Measurements from ENCODE around the gene CAPS2. TPM values are rescaled to one million over a fixed set of nuclear protein-coding genes. Genes with fewer than 3 reads are reported as not detected.
"Not testable (repeated sequence)": the region's sequence is repeated elsewhere in the genome, so short reads cannot be mapped to it uniquely, and the experiment has no call there.

CAPS2 gene
- total and polyA plus RNA-seq, 2 experiments from 2014 or later, result 2.9 to 7.4 TPM

DNA sequence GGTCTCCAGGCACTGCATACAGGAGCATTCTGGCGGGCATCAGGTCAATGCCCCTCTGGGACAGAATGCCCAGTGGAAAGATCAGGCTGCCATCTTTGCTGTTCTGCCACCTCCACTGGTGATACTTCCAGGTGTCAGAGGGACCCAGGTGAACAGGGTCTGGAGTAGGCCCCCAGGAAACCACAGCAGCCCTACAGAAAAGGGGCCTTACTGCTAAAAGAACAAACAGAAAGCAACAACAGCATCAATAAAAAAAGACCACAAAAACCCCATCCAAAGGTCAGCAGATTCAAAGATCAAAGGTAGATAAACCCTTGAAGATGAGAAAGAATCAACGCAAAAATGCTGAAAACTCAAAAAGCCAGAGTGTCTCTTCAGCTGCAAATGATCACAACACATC is 20.3 kb upstream of the CAPS2 start:
- no peak overlapping the region for H3K4me3 Mint-ChIP-seq

DNA sequence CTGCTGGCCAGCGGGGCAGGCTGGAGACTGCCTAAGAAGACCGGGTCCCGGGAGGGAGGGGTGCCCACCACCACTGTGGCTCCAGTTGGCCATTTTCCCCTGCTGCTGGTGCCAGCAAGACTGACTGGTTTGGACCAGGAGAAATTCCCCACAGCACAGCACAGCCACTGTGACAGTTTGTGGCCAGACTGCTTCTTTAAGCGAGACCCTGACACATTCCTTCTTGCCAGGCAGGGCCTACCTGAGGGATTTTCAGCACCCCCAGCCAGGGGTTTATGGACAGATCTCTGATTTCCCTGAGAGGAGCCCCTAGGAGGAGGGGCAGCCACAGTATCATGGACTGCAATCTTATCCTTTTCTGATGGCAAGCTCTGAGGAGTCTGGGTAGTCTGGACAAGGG is 19.8 kb upstream of the CAPS2 start:
- TF ChIP-seq ZNF331 (CRISPR knock-in tag; IDR thresholded peaks at IDR 0.05; ENCODE audit: low read depth), result no peak
- no peak for TF ChIP-seq NANOG (IDR thresholded peaks at IDR 0.05; ENCODE audit: borderline replicate concordance)
- TF ChIP-seq EZH2phosphoT487 (IDR thresholded peaks at IDR 0.05; ENCODE audit: unreplicated experiment), result no peak
- TF ChIP-seq, protein P1, sequence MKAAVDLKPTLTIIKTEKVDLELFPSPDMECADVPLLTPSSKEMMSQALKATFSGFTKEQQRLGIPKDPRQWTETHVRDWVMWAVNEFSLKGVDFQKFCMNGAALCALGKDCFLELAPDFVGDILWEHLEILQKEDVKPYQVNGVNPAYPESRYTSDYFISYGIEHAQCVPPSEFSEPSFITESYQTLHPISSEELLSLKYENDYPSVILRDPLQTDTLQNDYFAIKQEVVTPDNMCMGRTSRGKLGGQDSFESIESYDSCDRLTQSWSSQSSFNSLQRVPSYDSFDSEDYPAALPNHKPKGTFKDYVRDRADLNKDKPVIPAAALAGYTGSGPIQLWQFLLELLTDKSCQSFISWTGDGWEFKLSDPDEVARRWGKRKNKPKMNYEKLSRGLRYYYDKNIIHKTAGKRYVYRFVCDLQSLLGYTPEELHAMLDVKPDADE (IDR thresholded peaks at IDR 0.05), result no peak
- TF ChIP-seq EZH2 (IDR thresholded peaks at IDR 0.05; ENCODE audit: low read depth, unreplicated experiment), result no peak

More for the DNA sequence above, 20.3 kb upstream of the CAPS2 start:
- Mint-ChIP-seq H3K27me3 (ENCODE audit: insufficient read depth, low read depth, poor library complexity) (no peaks in the 10 kb centered on the region), H3K36me3 (ENCODE audit: low read depth) (peaks cover 13% of the 10 kb centered on the region), H3K9me3 (peaks cover 16% of the 10 kb centered on the region), H3K27ac (no peak overlapping the region), H3K4me1 (no peaks in the 10 kb centered on the region)
- no peak overlapping the region for H3K27ac ChIP-seq (ENCODE audit: low read depth)
- no peaks in the 10 kb centered on the region for H3K4me1 ChIP-seq (ENCODE audit: insufficient read depth)
- H3K36me3 ChIP-seq (ENCODE audit: insufficient read depth), result no peaks in the 10 kb centered on the region; the same call in 1 of the 2 replicates
- no peaks in the 10 kb centered on the region; the same call in 1 of the 2 replicates for H3K9me2 ChIP-seq (ENCODE audit: insufficient read depth)
- no peak for DNase-seq (ENCODE audit: low spot score)
- no peak overlapping the region for H3K4me3 ChIP-seq
- no peaks in the 10 kb centered on the region for H3K27me3 ChIP-seq (ENCODE audit: insufficient read depth)
- no peak for TF ChIP-seq ZNF114 (CRISPR knock-in tag; IDR thresholded peaks at IDR 0.05)
- TF ChIP-seq, protein P1 (IDR thresholded peaks at IDR 0.05), result no peak
- TF ChIP-seq EZH2phosphoT487 (IDR thresholded peaks at IDR 0.05; ENCODE audit: unreplicated experiment), result no peak
- H3K4me2 ChIP-seq, result no peak overlapping the region
- no peaks in the 10 kb centered on the region for H4K20me1 ChIP-seq (replicated peaks; ENCODE audit: insufficient read depth)
- no peaks in the 10 kb centered on the region for H3K79me2 ChIP-seq (replicated peaks; ENCODE audit: insufficient read depth)
- no peak for ATAC-seq
- no peaks in the 10 kb centered on the region for H3F3A ChIP-seq (replicated peaks; ENCODE audit: low read depth)
- H2AFZ ChIP-seq, result no peak overlapping the region

DNA sequence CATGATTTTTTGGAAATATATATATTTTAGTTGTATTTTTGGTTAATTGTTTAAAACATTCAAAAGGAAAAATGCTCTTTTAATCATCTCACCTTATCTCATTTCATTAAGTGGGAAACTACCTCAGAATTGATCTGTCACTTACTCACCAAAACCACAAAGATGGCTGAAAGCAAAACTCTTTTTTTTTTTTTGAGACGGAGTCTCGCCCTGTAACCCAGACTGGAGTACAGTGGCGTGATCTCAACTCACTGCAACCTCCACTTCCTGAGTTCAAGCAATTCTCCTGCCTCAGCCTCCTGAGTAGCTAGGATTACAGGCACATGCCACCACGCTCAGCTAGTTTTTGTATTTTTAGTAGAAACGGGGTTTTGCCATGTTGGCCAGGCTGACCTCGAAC is 16.1 kb upstream of the CAPS2 start:
- not testable (repeated sequence) for ATAC-seq

More for the DNA sequence above, 19.8 kb upstream of the CAPS2 start:
- ATAC-seq, result no peak; the same call in 2 of the 3 replicates
- Histone ChIP-seq H3K9me2 (ENCODE audit: insufficient read depth) (no peaks in the 10 kb centered on the region; the same call in 1 of the 2 replicates), H3K27me3 (ENCODE audit: insufficient read depth) (no peaks in the 10 kb centered on the region), H3K4me2 (no peak overlapping the region), H3K79me2 (replicated peaks; ENCODE audit: insufficient read depth) (no peaks in the 10 kb centered on the region), H3F3A (replicated peaks; ENCODE audit: low read depth) (no peaks in the 10 kb centered on the region), H2AFZ (no peak overlapping the region), H4K20me1 (replicated peaks; ENCODE audit: insufficient read depth) (no peaks in the 10 kb centered on the region), H3K36me3 (ENCODE audit: insufficient read depth) (no peaks in the 10 kb centered on the region), H3K27ac (ENCODE audit: low read depth) (no peak overlapping the region), H3K4me3 (no peak overlapping the region), H3K4me1 (ENCODE audit: insufficient read depth) (no peaks in the 10 kb centered on the region)
- Mint-ChIP-seq H3K4me3 (no peak overlapping the region), H3K27ac (no peak overlapping the region), H3K4me1 (no peaks in the 10 kb centered on the region), H3K36me3 (ENCODE audit: low read depth) (peaks cover 8% of the 10 kb centered on the region), H3K9me3 (peaks cover 12% of the 10 kb centered on the region), H3K27me3 (ENCODE audit: insufficient read depth, low read depth, poor library complexity) (no peaks in the 10 kb centered on the region)
- no peak for DNase-seq (ENCODE audit: low spot score)

More for the DNA sequence above, 16.1 kb upstream of the CAPS2 start:
- H3K27ac Mint-ChIP-seq; H3K9me3 Mint-ChIP-seq; H3F3A ChIP-seq (replicated peaks; ENCODE audit: low read depth); H3K79me2 ChIP-seq (replicated peaks; ENCODE audit: insufficient read depth); H3K4me3 Mint-ChIP-seq; H3K4me1 Mint-ChIP-seq; H3K27me3 ChIP-seq (ENCODE audit: insufficient read depth); DNase-seq (ENCODE audit: low spot score); H2AFZ ChIP-seq; H3K27me3 Mint-ChIP-seq (ENCODE audit: insufficient read depth, low read depth, poor library complexity); H3K9me2 ChIP-seq (ENCODE audit: insufficient read depth); H3K4me2 ChIP-seq; H3K36me3 Mint-ChIP-seq (ENCODE audit: low read depth); H3K27ac ChIP-seq (ENCODE audit: low read depth); H4K20me1 ChIP-seq (replicated peaks; ENCODE audit: insufficient read depth); H3K36me3 ChIP-seq (ENCODE audit: insufficient read depth); H3K4me3 ChIP-seq; H3K4me1 ChIP-seq (ENCODE audit: insufficient read depth): not testable (repeated sequence)
